K562 (cell line): ENCODE measurements around the gene RALGPS1. TPM values are rescaled to one million over a fixed set of nuclear protein-coding genes. Genes with fewer than 3 reads are reported as not detected.
A peak's percentile ranks its signal among the peaks of the same experiment; 100 is the strongest.

Source experiments
- ARID3A ChIP-seq: IDR thresholded peaks from 2 replicates; pipeline ENCODE4 v1.6.1; 2012; ENCODE audit warnings: low read depth, low read length, improper control_type of control experiment, borderline replicate concordance
- ARID4B ChIP-seq: sonication (generic); formaldehyde crosslinking; IDR thresholded peaks from 2 replicates; pipeline ENCODE4 v1.8.0; 2022; ENCODE audit warnings: mild to moderate bottlenecking, missing genetic modification reagents
- E2F6 ChIP-seq, 2 experiments: IDR thresholded peaks; 2 replicates each; pipeline ENCODE4 v1.6.1; 2011; ENCODE audit warnings: borderline replicate concordance in 1 of 2, control low read depth in 1 of 2, low read depth in 1 of 2, low read length in 1 of 2, mild to moderate bottlenecking in 1 of 2, mixed read lengths in 1 of 2, moderate library complexity in 1 of 2; ENCODE audit not compliant: insufficient read depth in 1 of 2, insufficient read length in 1 of 2, poor library complexity in 1 of 2, severe bottlenecking in 1 of 2; ENCODE audit errors: extremely low read depth in 1 of 2
- GATA2 ChIP-seq: sonication (generic); formaldehyde crosslinking; IDR thresholded peaks from 2 replicates; pipeline ENCODE4 v1.4.0; 2020; ENCODE audit warnings: mild to moderate bottlenecking, missing genetic modification reagents
- HDAC1 ChIP-seq, 2 experiments: fragments of 450-650 bp; IDR thresholded peaks; 2 replicates each; pipeline ENCODE4 v1.6.1; 2016 to 2017; ENCODE audit warnings: inconsistent platforms in 1 of 2, mild to moderate bottlenecking in 1 of 2, moderate library complexity in 1 of 2
- KLF1 ChIP-seq: fragments of 450-650 bp; IDR thresholded peaks from 2 replicates; pipeline ENCODE4 v1.6.1; 2016; ENCODE audit warnings: missing genetic modification characterization, missing compliant biosample characterization
- MBD1 ChIP-seq: fragments of 250-450 bp; sonication (Bioruptor Pico); IDR thresholded peaks from 2 replicates; pipeline ENCODE4 v1.8.0; 2022; ENCODE audit warnings: inconsistent platforms
- NRF1 ChIP-seq, 2 experiments: fragments of 450-650 bp; IDR thresholded peaks in 1 of 2; conservative IDR thresholded peaks in 1 of 2; 2 replicates each; pipeline ENCODE4 v1.6.1; 2014; ENCODE audit warnings: mild to moderate bottlenecking in 2 of 2
- RBFOX2 ChIP-seq: fragments of 200-400 bp; formaldehyde crosslinking; IDR thresholded peaks from 2 replicates; pipeline ENCODE4 v1.6.1; 2017; ENCODE audit warnings: low read depth, mild to moderate bottlenecking, low read length, moderate library complexity
- RUNX1 ChIP-seq: sonication (generic); IDR thresholded peaks from 2 replicates; pipeline ENCODE4 v1.6.1; 2016; ENCODE audit warnings: antibody characterized with exemption, low read depth
- SIN3B ChIP-seq: fragments of 450-650 bp; IDR thresholded peaks from 2 replicates; pipeline ENCODE4 v1.6.1; 2017; ENCODE audit warnings: low read depth, mild to moderate bottlenecking, moderate library complexity
- SMARCA4 ChIP-seq: fragments of 450-650 bp; IDR thresholded peaks from 2 replicates; pipeline ENCODE4 v1.6.1; 2016
- THRB ChIP-seq: fragments of 450-650 bp; formaldehyde crosslinking; conservative IDR thresholded peaks from 2 replicates; pipeline ENCODE4 v1.4.0; 2022; ENCODE audit warnings: mild to moderate bottlenecking, missing genetic modification characterization
- VEZF1 ChIP-seq: fragments of 200-800 bp; sonication (Bioruptor generic); IDR thresholded peaks from 2 replicates; pipeline ENCODE4 v1.6.1; 2017; ENCODE audit warnings: missing genetic modification characterization, missing compliant biosample characterization
- polyA plus RNA-seq, 8 experiments: library from polyadenylated mRNA; depleted of rRNA in 4 of 8; stranded (reverse) in 5 of 8; unstranded in 3 of 8; fragments of >200 nt; fragmentation: Nextera tagmentation in 2 of 8; fragmentation: Illumina TruSeq in 1 of 8; extraction: Ambion mirVana in 2 of 8; extraction: Trizol in 1 of 8; gene quantifications; 2 replicates each; pipeline versions ENCODE4 v1.2.1 to v1.2.3, GENCODE V29; 2011 to 2014; ENCODE audit warnings: inconsistent platforms in 1 of 8, missing spikeins in 1 of 8
- total RNA-seq, 7 experiments: library from RNA; depleted of rRNA in 6 of 7; stranded (reverse); fragments of >200 nt in 6 of 7; fragmentation: Illumina TruSeq in 2 of 7; extraction: Trizol in 2 of 7; gene quantifications; 2 replicates each; pipeline versions ENCODE4 v1.2.1 to v1.2.3, GENCODE V29; 2011 to 2021; ENCODE audit warnings: low replicate concordance in 1 of 7

Gene RALGPS1
- total and polyA plus RNA-seq, 9 of the 15 experiments (the other 6 are each of a cell fraction or from before 2014, with no cell fraction given), result 0.04 to 2.6 (median 1.5) TPM

GRCh38 chr9:126914458-126915280, at the start of gene RALGPS1 (continued):
- no peak; the same call in 1 of the 2 replicates for TF ChIP-seq ARID4B
- no peak for TF ChIP-seq SMARCA4
- no peak for TF ChIP-seq MBD1
- peak; percentile 92 to 94 for TF ChIP-seq NRF1 (conservative IDR thresholded peaks at IDR 0.05 in 1 of 2, IDR thresholded peaks at IDR 0.05 in 1 of 2)
- no peak for TF ChIP-seq RUNX1
- no peak for TF ChIP-seq GATA2 (CRISPR knock-in tag)
- no peak for TF ChIP-seq ARID3A
- TF ChIP-seq KLF1, result no peak
- TF ChIP-seq HDAC1 (IDR thresholded peaks at IDR 0.05), result no peak
- TF ChIP-seq VEZF1 (CRISPR knock-in tag), result peak; percentile 78
- peak; percentile 39 for TF ChIP-seq RBFOX2
- peak; percentile 44; the same call in 1 of the 2 replicates for TF ChIP-seq SIN3B
- peak in 1 of 2 experiments; percentile 49 for TF ChIP-seq E2F6 (IDR thresholded peaks at IDR 0.05; ENCODE audit: borderline replicate concordance in 1 of 2, extremely low read depth in 1 of 2, insufficient read depth in 1 of 2, insufficient read length in 1 of 2, low read depth in 1 of 2, low read length in 1 of 2, poor library complexity in 1 of 2, severe bottlenecking in 1 of 2)
- no peak for TF ChIP-seq THRB
